ENCODE data around the gene EHD1.

Gene EHD1

GRCh38 chr11:64869571-64870175, 8.7 kb downstream of the EHD1 start:
- H3K36me3 ChIP-seq (ENCODE audit: insufficient read depth, low read length), result peaks cover 29% of the 10 kb centered on the region; the same call in 1 of the 2 replicates
- 86% methylated on average over 9 of the region's 9 CpGs for WGBS
- H3K9me3 ChIP-seq (ENCODE audit: insufficient read depth, low read depth, low read length), result no peaks in the 10 kb centered on the region
- H3K9ac ChIP-seq (ENCODE audit: low read depth, low read length), result no peak overlapping the region
- peak overlapping the region; percentile 10; the same call in 1 of the 2 replicates for H3K27ac ChIP-seq (ENCODE audit: low read depth, low read length)
- no peaks in the 10 kb centered on the region for H3K27me3 ChIP-seq (ENCODE audit: insufficient read depth, low read length)
- H3K4me1 ChIP-seq (ENCODE audit: insufficient read depth, low read length), result peaks cover 19% of the 10 kb centered on the region; the same call in 1 of the 2 replicates
- no peak overlapping the region for H3K4me3 ChIP-seq (ENCODE audit: low read length)

GRCh38 chr11:64868904-64869570, 9.4 kb downstream of the EHD1 start:
- 92% methylated on average over 21 of the region's 21 CpGs for WGBS
- Histone ChIP-seq H3K9me3 (ENCODE audit: insufficient read depth, low read depth, low read length) (no peaks in the 10 kb centered on the region), H3K4me1 (ENCODE audit: insufficient read depth, low read length) (peaks cover 25% of the 10 kb centered on the region; the same call in 1 of the 2 replicates), H3K9ac (ENCODE audit: low read depth, low read length) (no peak overlapping the region), H3K4me3 (ENCODE audit: low read length) (no peak overlapping the region), H3K27ac (ENCODE audit: low read depth, low read length) (peak overlapping the region; percentile 2; the same call in 1 of the 2 replicates), H3K36me3 (ENCODE audit: insufficient read depth, low read length) (peaks cover 24% of the 10 kb centered on the region; the same call in 1 of the 2 replicates), H3K27me3 (ENCODE audit: insufficient read depth, low read length) (no peaks in the 10 kb centered on the region)

- Histone ChIP-seq H3K27me3 (ENCODE audit: insufficient read depth, low read length) (no peaks in the 10 kb centered on the region), H3K36me3 (ENCODE audit: insufficient read depth, low read length) (peaks cover 17% of the 10 kb centered on the region; the same call in 1 of the 2 replicates), H3K9ac (ENCODE audit: low read depth, low read length) (no peak overlapping the region), H3K9me3 (ENCODE audit: insufficient read depth, low read depth, low read length) (no peaks in the 10 kb centered on the region), H3K27ac (ENCODE audit: low read depth, low read length) (no peak overlapping the region), H3K4me1 (ENCODE audit: insufficient read depth, low read length) (peaks cover 31% of the 10 kb centered on the region; the same call in 1 of the 2 replicates), H3K4me3 (ENCODE audit: low read length) (no peak overlapping the region)
- 94% methylated on average over 28 of the region's 28 CpGs for WGBS
These were observed 10.5 kb downstream of the EHD1 start for GRCh38 chr11:64867748-64868462.

- 100% methylated on average over 4 of the region's 4 CpGs for WGBS
- peaks cover 24% of the 10 kb centered on the region; the same call in 1 of the 2 replicates for H3K4me1 ChIP-seq (ENCODE audit: insufficient read depth, low read length)
- no peak overlapping the region for H3K27ac ChIP-seq (ENCODE audit: low read depth, low read length)
- peaks cover 5% of the 10 kb centered on the region; the same call in 1 of the 2 replicates for H3K36me3 ChIP-seq (ENCODE audit: insufficient read depth, low read length)
- H3K27me3 ChIP-seq (ENCODE audit: insufficient read depth, low read length), result no peaks in the 10 kb centered on the region
- H3K9ac ChIP-seq (ENCODE audit: low read depth, low read length), result no peak overlapping the region
- H3K9me3 ChIP-seq (ENCODE audit: insufficient read depth, low read depth, low read length), result no peaks in the 10 kb centered on the region
- no peak overlapping the region for H3K4me3 ChIP-seq (ENCODE audit: low read length)
These were observed 12.3 kb downstream of the EHD1 start for GRCh38 chr11:64866173-64866491.

GRCh38 chr11:64865286-64866172, 12.9 kb downstream of the EHD1 start:
- H3K9ac ChIP-seq (ENCODE audit: low read depth, low read length), result 0 out of 2 replicates have a peak overlapping the region, but pooled peaks have one; percentile 36
- no peak overlapping the region for H3K4me3 ChIP-seq (ENCODE audit: low read length)
- peak overlapping the region; percentile 49 for H3K27ac ChIP-seq (ENCODE audit: low read depth, low read length)
- WGBS, result 93% methylated on average over 15 of the region's 15 CpGs
- H3K27me3 ChIP-seq (ENCODE audit: insufficient read depth, low read length), result no peaks in the 10 kb centered on the region
- peaks cover 24% of the 10 kb centered on the region; the same call in 1 of the 2 replicates for H3K4me1 ChIP-seq (ENCODE audit: insufficient read depth, low read length)
- H3K9me3 ChIP-seq (ENCODE audit: insufficient read depth, low read depth, low read length), result no peaks in the 10 kb centered on the region
- H3K36me3 ChIP-seq (ENCODE audit: insufficient read depth, low read length), result peaks cover 3% of the 10 kb centered on the region; the same call in 1 of the 2 replicates

GRCh38 chr11:64864473-64865285, 13.7 kb downstream of the EHD1 start:
- no peak overlapping the region for H3K4me3 ChIP-seq (ENCODE audit: low read length)
- H3K27me3 ChIP-seq (ENCODE audit: insufficient read depth, low read length), result no peaks in the 10 kb centered on the region
- H3K4me1 ChIP-seq (ENCODE audit: insufficient read depth, low read length), result peaks cover 24% of the 10 kb centered on the region; the same call in 1 of the 2 replicates
- H3K9ac ChIP-seq (ENCODE audit: low read depth, low read length), result peak overlapping the region; percentile 36; the same call in 1 of the 2 replicates
- H3K9me3 ChIP-seq (ENCODE audit: insufficient read depth, low read depth, low read length), result no peaks in the 10 kb centered on the region
- peak overlapping the region; percentile 49 for H3K27ac ChIP-seq (ENCODE audit: low read depth, low read length)
- peaks cover 7% of the 10 kb centered on the region; the same call in 1 of the 2 replicates for H3K36me3 ChIP-seq (ENCODE audit: insufficient read depth, low read length)
- 87% methylated on average over 18 of the region's 18 CpGs for WGBS

GRCh38 chr11:64864135-64864472, 14.3 kb downstream of the EHD1 start:
- Histone ChIP-seq H3K27ac (ENCODE audit: low read depth, low read length) (peak overlapping the region; percentile 49), H3K36me3 (ENCODE audit: insufficient read depth, low read length) (peaks cover 3% of the 10 kb centered on the region; the same call in 1 of the 2 replicates), H3K4me1 (ENCODE audit: insufficient read depth, low read length) (peaks cover 20% of the 10 kb centered on the region; the same call in 1 of the 2 replicates), H3K9ac (ENCODE audit: low read depth, low read length) (no peak overlapping the region; the same call in 1 of the 2 replicates), H3K4me3 (ENCODE audit: low read length) (no peak overlapping the region), H3K27me3 (ENCODE audit: insufficient read depth, low read length) (no peaks in the 10 kb centered on the region), H3K9me3 (ENCODE audit: insufficient read depth, low read depth, low read length) (no peaks in the 10 kb centered on the region)
- 89% methylated on average over 9 of the region's 9 CpGs for WGBS

GRCh38 chr11:64863391-64864060, 14.9 kb downstream of the EHD1 start:
- Histone ChIP-seq H3K36me3 (ENCODE audit: insufficient read depth, low read length) (peaks cover 5% of the 10 kb centered on the region; the same call in 1 of the 2 replicates), H3K4me3 (ENCODE audit: low read length) (no peak overlapping the region), H3K4me1 (ENCODE audit: insufficient read depth, low read length) (peaks cover 20% of the 10 kb centered on the region; the same call in 1 of the 2 replicates), H3K9ac (ENCODE audit: low read depth, low read length) (peak overlapping the region; percentile 21; the same call in 1 of the 2 replicates), H3K27ac (ENCODE audit: low read depth, low read length) (peak overlapping the region; percentile 49), H3K9me3 (ENCODE audit: insufficient read depth, low read depth, low read length) (no peaks in the 10 kb centered on the region), H3K27me3 (ENCODE audit: insufficient read depth, low read length) (no peaks in the 10 kb centered on the region)
- 76% methylated on average over 23 of the region's 23 CpGs for WGBS

- Histone ChIP-seq H3K27ac (ENCODE audit: low read depth, low read length) (peak overlapping the region; percentile 49), H3K4me1 (ENCODE audit: insufficient read depth, low read length) (peaks cover 20% of the 10 kb centered on the region; the same call in 1 of the 2 replicates), H3K4me3 (ENCODE audit: low read length) (no peak overlapping the region), H3K9ac (ENCODE audit: low read depth, low read length) (peak overlapping the region; percentile 21; the same call in 1 of the 2 replicates), H3K9me3 (ENCODE audit: insufficient read depth, low read depth, low read length) (no peaks in the 10 kb centered on the region), H3K36me3 (ENCODE audit: insufficient read depth, low read length) (peaks cover 5% of the 10 kb centered on the region; the same call in 1 of the 2 replicates), H3K27me3 (ENCODE audit: insufficient read depth, low read length) (no peaks in the 10 kb centered on the region)
- 81% methylated on average over 9 of the region's 9 CpGs for WGBS
These were observed 15.4 kb downstream of the EHD1 start for GRCh38 chr11:64862987-64863390.

Measured in HUES64 (cell line).